ENCODE measurements around the gene MDFI.

Gene MDFI

GRCh38 chr6:41635365-41635764 is 2.9 kb upstream of the MDFI start:
- DNase-seq = no peak

- DNase-seq = no peak
Observed at GRCh38 chr6:41636833-41637193, 1.5 kb upstream of the MDFI start.

- no peak for DNase-seq
Observed at GRCh38 chr6:41637194-41638001, 870 bp upstream of the MDFI start.

- no peak for DNase-seq
Observed at GRCh38 chr6:41638935-41639808, 904 bp downstream of the MDFI start.

GRCh38 chr6:41639809-41640371 is 1.6 kb downstream of the MDFI start:
- DNase-seq = no peak

- DNase-seq = no peak
Observed at GRCh38 chr6:41640426-41640825, 2.2 kb downstream of the MDFI start.

GRCh38 chr6:41641352-41641925 is 3.2 kb downstream of the MDFI start:
- no peak for DNase-seq

- DNase-seq = no peak
Observed at GRCh38 chr6:41642090-41642959, 4.1 kb downstream of the MDFI start.

- no peak for DNase-seq
Observed at GRCh38 chr6:41642960-41643898, 5.0 kb downstream of the MDFI start.

GRCh38 chr6:41643899-41644269 is 5.6 kb downstream of the MDFI start:
- no peak for DNase-seq

- DNase-seq = no peak
Observed at GRCh38 chr6:41644297-41644879, 6.1 kb downstream of the MDFI start.

- DNase-seq = no peak
Observed at GRCh38 chr6:41645007-41645618, 6.8 kb downstream of the MDFI start.

- no peak for DNase-seq
Observed at GRCh38 chr6:41646026-41646795, 7.9 kb downstream of the MDFI start.

GRCh38 chr6:41647061-41647511 is 8.8 kb downstream of the MDFI start:
- DNase-seq = no peak

- DNase-seq = no peak
Observed at GRCh38 chr6:41648070-41648585, 9.9 kb downstream of the MDFI start.

- DNase-seq = no peak
Observed at GRCh38 chr6:41648921-41649320, 10.7 kb downstream of the MDFI start.

- no peak for DNase-seq
Observed at GRCh38 chr6:41649596-41649995, 11.3 kb downstream of the MDFI start.

- no peak for DNase-seq
Observed at GRCh38 chr6:41650120-41650519, 11.9 kb downstream of the MDFI start.

GRCh38 chr6:41651246-41651961 is 13.1 kb downstream of the MDFI start:
- no peak for DNase-seq
